ENCODE measurements around the gene GPBP1L1.

The GPBP1L1 gene

DNA sequence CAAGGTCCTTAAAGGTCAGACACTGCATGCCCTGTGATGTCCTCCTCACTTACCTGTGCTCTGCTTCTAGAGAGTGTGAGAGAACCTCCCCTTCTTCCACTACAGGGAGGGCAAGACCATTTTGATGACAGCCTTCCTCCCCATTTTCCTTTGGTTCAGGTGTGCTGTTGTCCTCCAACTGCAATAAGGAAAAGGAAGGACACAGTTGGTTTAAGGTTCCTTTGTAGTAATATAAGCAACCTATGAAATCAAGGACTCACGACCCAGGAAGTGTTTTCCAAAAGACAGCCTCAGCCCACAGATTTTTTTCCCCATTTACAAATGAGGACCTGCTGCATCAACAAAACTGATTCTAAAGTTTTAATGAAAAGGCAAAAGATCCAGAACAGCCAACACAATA is 55.9 kb downstream of the GPBP1L1 start:
- no peak overlapping the region for H2AFZ ChIP-seq (ENCODE audit: low read depth, low read length)
- H3K36me3 ChIP-seq (replicated peaks; ENCODE audit: low read depth, low read length): peaks cover 28% of the 10 kb centered on the region
- H3K4me3 ChIP-seq (ENCODE audit: low read length): no peak overlapping the region
- no peak overlapping the region for H3K9ac ChIP-seq (ENCODE audit: low read length)
- TF ChIP-seq, protein P1, sequence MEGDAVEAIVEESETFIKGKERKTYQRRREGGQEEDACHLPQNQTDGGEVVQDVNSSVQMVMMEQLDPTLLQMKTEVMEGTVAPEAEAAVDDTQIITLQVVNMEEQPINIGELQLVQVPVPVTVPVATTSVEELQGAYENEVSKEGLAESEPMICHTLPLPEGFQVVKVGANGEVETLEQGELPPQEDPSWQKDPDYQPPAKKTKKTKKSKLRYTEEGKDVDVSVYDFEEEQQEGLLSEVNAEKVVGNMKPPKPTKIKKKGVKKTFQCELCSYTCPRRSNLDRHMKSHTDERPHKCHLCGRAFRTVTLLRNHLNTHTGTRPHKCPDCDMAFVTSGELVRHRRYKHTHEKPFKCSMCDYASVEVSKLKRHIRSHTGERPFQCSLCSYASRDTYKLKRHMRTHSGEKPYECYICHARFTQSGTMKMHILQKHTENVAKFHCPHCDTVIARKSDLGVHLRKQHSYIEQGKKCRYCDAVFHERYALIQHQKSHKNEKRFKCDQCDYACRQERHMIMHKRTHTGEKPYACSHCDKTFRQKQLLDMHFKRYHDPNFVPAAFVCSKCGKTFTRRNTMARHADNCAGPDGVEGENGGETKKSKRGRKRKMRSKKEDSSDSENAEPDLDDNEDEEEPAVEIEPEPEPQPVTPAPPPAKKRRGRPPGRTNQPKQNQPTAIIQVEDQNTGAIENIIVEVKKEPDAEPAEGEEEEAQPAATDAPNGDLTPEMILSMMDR (IDR thresholded peaks at IDR 0.05; ENCODE audit: low read depth, low read length): no peak
- H3K27me3 ChIP-seq (ENCODE audit: low read depth, low read length): no peaks in the 10 kb centered on the region
- no peaks in the 10 kb centered on the region for H4K20me1 ChIP-seq (ENCODE audit: insufficient read depth, low read length)
- H3K79me2 ChIP-seq (ENCODE audit: low read length): no peaks in the 10 kb centered on the region
- no peak overlapping the region for H3K27ac ChIP-seq (ENCODE audit: low read length)
- no peaks in the 10 kb centered on the region for H3K9me3 ChIP-seq (ENCODE audit: insufficient read depth, low read length)
- H3K4me2 ChIP-seq (ENCODE audit: low read length): no peak overlapping the region
- no peaks in the 10 kb centered on the region for H3K4me1 ChIP-seq (ENCODE audit: low read length)

DNA sequence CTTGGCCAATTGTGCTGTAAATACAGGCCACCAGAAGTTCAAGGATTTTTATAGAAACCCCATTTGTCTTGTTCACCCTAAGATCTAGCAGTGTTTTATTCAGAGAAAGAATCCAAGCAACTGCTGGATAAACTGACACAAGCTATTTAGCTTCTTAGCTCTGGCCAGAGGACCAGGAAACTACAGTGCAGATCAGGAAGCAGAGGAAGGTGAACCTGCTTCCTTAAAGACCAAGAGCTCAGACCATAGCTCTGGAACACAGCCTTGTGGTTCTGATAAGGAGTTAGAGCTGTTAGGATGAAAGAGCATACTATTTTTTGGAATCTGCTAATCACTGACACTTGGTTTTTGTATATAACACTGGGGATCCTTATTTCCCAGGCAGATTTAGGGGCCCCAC is 57.3 kb downstream of the GPBP1L1 start:
- H3K36me3 ChIP-seq (replicated peaks; ENCODE audit: low read depth, low read length): peaks cover 17% of the 10 kb centered on the region
- TF ChIP-seq, protein P1 (IDR thresholded peaks at IDR 0.05; ENCODE audit: low read depth, low read length): no peak
- no peak for TF ChIP-seq EZH2phosphoT487 (IDR thresholded peaks at IDR 0.05; ENCODE audit: low read depth)
- H3K27ac ChIP-seq (ENCODE audit: low read length): no peak overlapping the region

DNA sequence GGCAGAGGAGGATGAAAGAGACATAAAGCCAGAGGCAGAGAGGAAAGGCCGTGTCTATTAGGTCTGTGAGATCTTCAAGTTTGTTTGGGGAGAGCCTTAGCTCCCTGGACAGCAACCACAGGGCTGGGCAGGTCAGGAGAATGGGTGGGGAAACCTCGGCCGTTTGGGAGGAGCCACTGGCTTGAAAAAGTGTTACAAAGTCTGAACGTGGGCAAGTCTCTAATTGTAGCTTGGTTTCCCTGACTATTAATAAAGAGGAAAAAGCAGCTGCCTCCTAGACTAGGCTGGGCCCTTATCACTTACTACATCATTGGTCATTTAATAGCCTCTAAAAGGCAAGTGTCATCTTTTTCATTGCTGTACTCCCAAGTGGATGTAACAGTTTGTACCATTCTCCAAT is 62.4 kb downstream of the GPBP1L1 start, which contains the start of gene CCDC17:
TSS of gene CCDC17 (minus strand) at position 83 of the 400 bp plus-strand sequence. CDS start 145 bp downstream, outside the sequence.
- Histone ChIP-seq H3K36me3 (replicated peaks; ENCODE audit: low read depth, low read length) (peaks cover 5% of the 10 kb centered on the region), H3K9me3 (ENCODE audit: insufficient read depth, low read length) (no peaks in the 10 kb centered on the region), H4K20me1 (ENCODE audit: insufficient read depth, low read length) (no peaks in the 10 kb centered on the region), H3K4me2 (ENCODE audit: low read length) (no peak within 1 kb of the TSS), H3K27me3 (ENCODE audit: low read depth, low read length) (no peaks in the 10 kb centered on the region), H3K9ac (ENCODE audit: low read length) (no peak within 1 kb of the TSS), H2AFZ (ENCODE audit: low read depth, low read length) (no peak within 1 kb of the TSS), H3K79me2 (ENCODE audit: low read length) (no peaks in the 10 kb centered on the region), H3K27ac (ENCODE audit: low read length) (no peak within 1 kb of the TSS), H3K4me3 (ENCODE audit: low read length) (no peak within 1 kb of the TSS), H3K4me1 (ENCODE audit: low read length) (no peaks in the 10 kb centered on the region)
- TF ChIP-seq, protein P1 (IDR thresholded peaks at IDR 0.05; ENCODE audit: low read depth, low read length): no peak
- no peak for TF ChIP-seq EZH2phosphoT487 (IDR thresholded peaks at IDR 0.05; ENCODE audit: low read depth)

More for the DNA sequence above, 57.3 kb downstream of the GPBP1L1 start:
- Histone ChIP-seq H4K20me1 (ENCODE audit: insufficient read depth, low read length) (no peaks in the 10 kb centered on the region), H2AFZ (ENCODE audit: low read depth, low read length) (no peak overlapping the region), H3K9me3 (ENCODE audit: insufficient read depth, low read length) (no peaks in the 10 kb centered on the region), H3K4me2 (ENCODE audit: low read length) (no peak overlapping the region), H3K27me3 (ENCODE audit: low read depth, low read length) (no peaks in the 10 kb centered on the region), H3K4me3 (ENCODE audit: low read length) (no peak overlapping the region), H3K4me1 (ENCODE audit: low read length) (no peaks in the 10 kb centered on the region), H3K9ac (ENCODE audit: low read length) (no peak overlapping the region), H3K79me2 (ENCODE audit: low read length) (no peaks in the 10 kb centered on the region)

DNA sequence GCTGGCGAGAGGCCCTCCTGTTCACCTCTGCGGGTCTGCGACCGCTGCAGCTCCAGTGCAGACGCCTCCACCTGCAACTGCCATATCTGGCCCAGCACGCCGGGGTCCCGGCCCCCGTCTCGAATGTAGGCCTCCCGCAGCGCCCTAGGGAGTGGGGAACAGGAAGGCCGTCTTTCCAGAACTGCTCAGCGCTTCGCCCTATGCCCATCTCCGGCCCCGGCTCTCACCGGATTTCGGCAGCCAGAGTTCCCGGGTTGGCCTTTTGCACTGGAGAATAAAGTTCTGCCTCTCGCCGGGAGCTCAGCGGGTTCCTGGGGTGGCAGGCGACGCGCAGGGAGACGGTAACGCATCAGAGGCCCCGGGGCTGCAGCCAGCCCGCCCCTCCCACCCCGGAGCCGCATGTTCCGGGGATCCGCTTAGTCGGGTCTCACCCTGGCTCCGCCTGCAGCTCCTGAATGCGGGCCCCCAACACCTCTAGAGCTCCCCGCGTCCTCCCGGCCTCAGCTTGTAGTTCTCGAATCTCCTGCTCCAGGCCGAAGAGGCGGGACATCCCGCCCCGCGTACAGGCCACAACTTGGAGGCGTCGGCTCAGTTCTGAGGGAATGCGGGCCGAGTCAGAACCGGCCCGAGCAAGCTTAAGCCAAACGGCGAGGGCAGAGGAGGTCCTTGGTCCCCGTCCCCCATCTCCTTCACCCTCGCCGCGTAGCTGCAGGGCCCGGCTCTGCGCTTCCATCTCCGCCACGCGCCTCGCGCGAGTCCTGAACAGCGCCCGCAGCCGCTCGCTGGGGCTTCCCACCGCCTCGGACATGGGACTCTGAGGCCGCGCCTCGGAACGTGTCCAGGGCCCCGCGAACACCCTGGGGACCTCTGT is 63.6 kb downstream of the GPBP1L1 start:
- H3K4me2 ChIP-seq (ENCODE audit: low read length): no peak overlapping the region
- TF ChIP-seq, protein P1 (IDR thresholded peaks at IDR 0.05; ENCODE audit: low read depth, low read length): no peak
- TF ChIP-seq EZH2phosphoT487 (IDR thresholded peaks at IDR 0.05; ENCODE audit: low read depth): no peak
- H3K4me3 ChIP-seq (ENCODE audit: low read length): no peak overlapping the region
- H3K27me3 ChIP-seq (ENCODE audit: low read depth, low read length): no peaks in the 10 kb centered on the region
- H3K9ac ChIP-seq (ENCODE audit: low read length): no peak overlapping the region
- H3K79me2 ChIP-seq (ENCODE audit: low read length): no peaks in the 10 kb centered on the region
- no peaks in the 10 kb centered on the region for H3K4me1 ChIP-seq (ENCODE audit: low read length)
- H3K9me3 ChIP-seq (ENCODE audit: insufficient read depth, low read length): no peaks in the 10 kb centered on the region
- no peak overlapping the region for H3K27ac ChIP-seq (ENCODE audit: low read length)
- H3K36me3 ChIP-seq (replicated peaks; ENCODE audit: low read depth, low read length): peaks cover 8% of the 10 kb centered on the region
- H2AFZ ChIP-seq (ENCODE audit: low read depth, low read length): no peak overlapping the region
- no peaks in the 10 kb centered on the region for H4K20me1 ChIP-seq (ENCODE audit: insufficient read depth, low read length)

Measured in OCI-LY3 (cell line).